ACC112 (cell line): Measurements from ENCODE around the gene CDH2.

Source experiments
- H2AFZ ChIP-seq: fragments of 200-600 bp; sonication (generic); one replicate; pipeline ENCODE4 v1.6.0; 2017; ENCODE audit warnings: antibody characterized with exemption, low read length; ENCODE audit not compliant: unreplicated experiment
- H3K27ac ChIP-seq: fragments of 200-600 bp; sonication (generic); 2 replicates; pipeline ENCODE4 v1.5.1; 2014; ENCODE audit warnings: low read depth, mild to moderate bottlenecking, antibody characterized with exemption, low read length, moderate library complexity
- H3K27me3 ChIP-seq: fragments of 200-600 bp; sonication (generic); 2 replicates; pipeline ENCODE4 v1.6.1; 2014; ENCODE audit warnings: mild to moderate bottlenecking, antibody characterized with exemption, low read length, moderate library complexity, mixed read lengths; ENCODE audit not compliant: insufficient read depth
- H3K36me3 ChIP-seq: fragments of 200-600 bp; sonication (generic); 2 replicates; pipeline ENCODE4 v1.6.1; 2016; ENCODE audit warnings: mild to moderate bottlenecking, antibody characterized with exemption, low read length, moderate library complexity, mixed read lengths; ENCODE audit not compliant: insufficient read depth
- H3K4me1 ChIP-seq: fragments of 200-600 bp; sonication (generic); one replicate; pipeline ENCODE4 v1.6.1; 2016; ENCODE audit warnings: low read length, mixed read lengths; ENCODE audit not compliant: insufficient read depth, unreplicated experiment, control insufficient read depth
- H3K4me3 ChIP-seq: fragments of 200-600 bp; sonication (generic); 2 replicates; pipeline ENCODE4 v1.5.1; 2014; ENCODE audit warnings: mild to moderate bottlenecking, low read depth, low read length
- H3K79me2 ChIP-seq: fragments of 200-600 bp; sonication (generic); one replicate; pipeline ENCODE4 v1.6.0; 2016; ENCODE audit warnings: low read length; ENCODE audit not compliant: control insufficient read depth, unreplicated experiment, insufficient read depth

Gene CDH2

GRCh38 chr18:28176948-28177827 lies at the start of gene CDH2:
CDH2 (minus strand) TSS chr18:28177130; CDS start chr18:28177022, 108 bp downstream.
- no peaks in the 10 kb centered on the region for H3K27me3 ChIP-seq
- H2AFZ ChIP-seq: peak within 1 kb of the TSS; percentile 63
- peaks cover 15% of the 10 kb centered on the region for H3K4me1 ChIP-seq
- H3K4me3 ChIP-seq: peak within 1 kb of the TSS; percentile 83
- H3K36me3 ChIP-seq: no peaks in the 10 kb centered on the region
- 0 out of 2 replicates have a peak within 1 kb of the TSS, but pooled peaks have one; percentile 5 for H3K27ac ChIP-seq
- H3K79me2 ChIP-seq: peaks cover 41% of the 10 kb centered on the region

- Histone ChIP-seq H3K4me3 (no peak overlapping the region), H3K27ac (no peak overlapping the region), H3K36me3 (no peaks in the 10 kb centered on the region), H3K27me3 (no peaks in the 10 kb centered on the region), H3K4me1 (no peaks in the 10 kb centered on the region), H2AFZ (no peak overlapping the region), H3K79me2 (no peaks in the 10 kb centered on the region)
Measured at GRCh38 chr18:28212060-28212459, 35.1 kb upstream of the CDH2 start.

- Histone ChIP-seq H3K36me3 (no peaks in the 10 kb centered on the region), H3K4me3 (no peak overlapping the region), H3K27ac (no peak overlapping the region), H3K79me2 (no peaks in the 10 kb centered on the region), H3K27me3 (no peaks in the 10 kb centered on the region), H2AFZ (no peak overlapping the region), H3K4me1 (peaks cover 11% of the 10 kb centered on the region)
Measured at GRCh38 chr18:28208712-28209265, 31.9 kb upstream of the CDH2 start.

- Histone ChIP-seq H3K27me3 (no peaks in the 10 kb centered on the region), H3K79me2 (no peaks in the 10 kb centered on the region), H3K36me3 (no peaks in the 10 kb centered on the region), H2AFZ (no peak overlapping the region), H3K4me3 (no peak overlapping the region), H3K27ac (no peak overlapping the region), H3K4me1 (peaks cover 15% of the 10 kb centered on the region)
Measured at GRCh38 chr18:28208268-28208667, 31.3 kb upstream of the CDH2 start.

GRCh38 chr18:28204154-28204553 lies 27.2 kb upstream of the CDH2 start:
- H2AFZ ChIP-seq: peak overlapping the region; percentile 47

GRCh38 chr18:28201056-28201455 lies 24.1 kb upstream of the CDH2 start:
- H2AFZ ChIP-seq: no peak overlapping the region

More at GRCh38 chr18:28204154-28204553, 27.2 kb upstream of the CDH2 start:
- Histone ChIP-seq H3K4me1 (peaks cover 15% of the 10 kb centered on the region), H3K36me3 (no peaks in the 10 kb centered on the region), H3K4me3 (no peak overlapping the region), H3K27ac (peak overlapping the region; percentile 88), H3K27me3 (no peaks in the 10 kb centered on the region), H3K79me2 (no peaks in the 10 kb centered on the region)

GRCh38 chr18:28198620-28199019 lies 21.7 kb upstream of the CDH2 start:
- H3K4me1 ChIP-seq: peaks cover 2% of the 10 kb centered on the region
- no peaks in the 10 kb centered on the region for H3K79me2 ChIP-seq
- H3K27ac ChIP-seq: no peak overlapping the region
- H3K36me3 ChIP-seq: no peaks in the 10 kb centered on the region
- H3K4me3 ChIP-seq: no peak overlapping the region
- H2AFZ ChIP-seq: no peak overlapping the region
- H3K27me3 ChIP-seq: no peaks in the 10 kb centered on the region

More at GRCh38 chr18:28201056-28201455, 24.1 kb upstream of the CDH2 start:
- Histone ChIP-seq H3K4me1 (peaks cover 15% of the 10 kb centered on the region), H3K4me3 (no peak overlapping the region), H3K27me3 (no peaks in the 10 kb centered on the region), H3K27ac (no peak overlapping the region), H3K79me2 (no peaks in the 10 kb centered on the region), H3K36me3 (no peaks in the 10 kb centered on the region)

GRCh38 chr18:28193177-28193778 lies 16.3 kb upstream of the CDH2 start:
- H3K27ac ChIP-seq: no peak overlapping the region
- H3K79me2 ChIP-seq: no peaks in the 10 kb centered on the region
- no peaks in the 10 kb centered on the region for H3K4me1 ChIP-seq
- H2AFZ ChIP-seq: no peak overlapping the region
- H3K36me3 ChIP-seq: no peaks in the 10 kb centered on the region
- no peak overlapping the region for H3K4me3 ChIP-seq
- no peaks in the 10 kb centered on the region for H3K27me3 ChIP-seq

GRCh38 chr18:28189400-28190239 lies 12.7 kb upstream of the CDH2 start:
- Histone ChIP-seq H3K79me2 (no peaks in the 10 kb centered on the region), H3K27ac (no peak overlapping the region), H2AFZ (no peak overlapping the region), H3K36me3 (no peaks in the 10 kb centered on the region), H3K27me3 (no peaks in the 10 kb centered on the region), H3K4me3 (no peak overlapping the region), H3K4me1 (no peaks in the 10 kb centered on the region)

GRCh38 chr18:28185121-28185520 lies 8.2 kb upstream of the CDH2 start:
- Histone ChIP-seq H3K4me3 (no peak overlapping the region), H2AFZ (no peak overlapping the region), H3K4me1 (peaks cover 17% of the 10 kb centered on the region), H3K79me2 (no peaks in the 10 kb centered on the region), H3K27me3 (no peaks in the 10 kb centered on the region), H3K27ac (no peak overlapping the region), H3K36me3 (no peaks in the 10 kb centered on the region)
